K562 (cell line): ENCODE data around the gene SLC27A2.

Source experiments
- ILF3 ChIP-seq: fragments of 450-650 bp; IDR thresholded peaks from 2 replicates; pipeline ENCODE4 v1.6.1; 2018; ENCODE audit warnings: antibody characterized with exemption, mild to moderate bottlenecking, moderate library complexity, borderline replicate concordance
- NFIC ChIP-seq: fragments of 450-650 bp; IDR thresholded peaks from 2 replicates; pipeline ENCODE4 v1.6.1; 2017; ENCODE audit warnings: mild to moderate bottlenecking, inconsistent platforms
- POLR2AphosphoS2 ChIP-seq: IDR thresholded peaks from 2 replicates; pipeline ENCODE4 v1.6.1; 2012; ENCODE audit warnings: low read length, improper control_type of control experiment
- POLR3A ChIP-seq: IDR thresholded peaks from 2 replicates; pipeline ENCODE4 v1.6.1; 2011; ENCODE audit warnings: borderline replicate concordance, mild to moderate bottlenecking, moderate library complexity; ENCODE audit not compliant: insufficient read length, insufficient read depth; ENCODE audit errors: extremely low read depth
- TF ChIP-seq, protein P1 (sequence below), 2 experiments: fragments of 200-800 bp in 1 of 2; sonication (Bioruptor generic) in 1 of 2; sonication (generic) in 1 of 2; formaldehyde crosslinking in 1 of 2; IDR thresholded peaks in 1 of 2; conservative IDR thresholded peaks in 1 of 2; 2 replicates each; pipeline versions ENCODE4 v1.5.0 to v1.6.1; 2016 to 2020; ENCODE audit warnings: missing compliant biosample characterization in 1 of 2, missing genetic modification characterization in 1 of 2, missing genetic modification reagents in 1 of 2
- TF ChIP-seq, protein P2 (sequence below): sonication (generic); formaldehyde crosslinking; IDR thresholded peaks from 2 replicates; pipeline ENCODE4 v1.8.1; 2022; ENCODE audit warnings: missing genetic modification reagents

DNA sequence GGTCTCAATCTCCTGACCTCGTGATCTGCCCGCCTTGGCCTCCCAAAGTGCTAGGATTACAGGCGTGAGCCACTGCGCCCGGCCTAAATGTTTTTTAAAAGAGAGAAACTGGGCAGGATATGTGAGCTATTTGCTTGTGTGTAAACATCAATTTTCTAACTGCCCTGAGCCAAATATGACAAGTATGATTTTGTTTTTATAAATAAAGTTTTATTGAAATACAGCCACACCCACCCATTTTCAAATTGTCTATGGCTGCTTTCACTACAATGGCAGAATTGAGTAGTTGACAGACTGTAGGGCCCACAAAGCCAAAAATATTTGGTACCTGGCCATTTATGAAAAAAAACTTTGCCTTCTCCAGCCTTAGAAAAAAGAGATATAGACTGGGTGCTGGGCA, 99.4 kb downstream of the SLC27A2 start:
- TF ChIP-seq ILF3: no peak
- TF ChIP-seq, protein P1, sequence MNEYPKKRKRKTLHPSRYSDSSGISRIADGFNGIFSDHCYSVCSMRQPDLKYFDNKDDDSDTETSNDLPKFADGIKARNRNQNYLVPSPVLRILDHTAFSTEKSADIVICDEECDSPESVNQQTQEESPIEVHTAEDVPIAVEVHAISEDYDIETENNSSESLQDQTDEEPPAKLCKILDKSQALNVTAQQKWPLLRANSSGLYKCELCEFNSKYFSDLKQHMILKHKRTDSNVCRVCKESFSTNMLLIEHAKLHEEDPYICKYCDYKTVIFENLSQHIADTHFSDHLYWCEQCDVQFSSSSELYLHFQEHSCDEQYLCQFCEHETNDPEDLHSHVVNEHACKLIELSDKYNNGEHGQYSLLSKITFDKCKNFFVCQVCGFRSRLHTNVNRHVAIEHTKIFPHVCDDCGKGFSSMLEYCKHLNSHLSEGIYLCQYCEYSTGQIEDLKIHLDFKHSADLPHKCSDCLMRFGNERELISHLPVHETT (CRISPR knock-in tag; conservative IDR thresholded peaks at IDR 0.05 in 1 of 2, IDR thresholded peaks at IDR 0.05 in 1 of 2): no peak
- TF ChIP-seq POLR3A: no peak
- TF ChIP-seq POLR2AphosphoS2: no peak
- no peak for TF ChIP-seq NFIC
- TF ChIP-seq, protein P2, sequence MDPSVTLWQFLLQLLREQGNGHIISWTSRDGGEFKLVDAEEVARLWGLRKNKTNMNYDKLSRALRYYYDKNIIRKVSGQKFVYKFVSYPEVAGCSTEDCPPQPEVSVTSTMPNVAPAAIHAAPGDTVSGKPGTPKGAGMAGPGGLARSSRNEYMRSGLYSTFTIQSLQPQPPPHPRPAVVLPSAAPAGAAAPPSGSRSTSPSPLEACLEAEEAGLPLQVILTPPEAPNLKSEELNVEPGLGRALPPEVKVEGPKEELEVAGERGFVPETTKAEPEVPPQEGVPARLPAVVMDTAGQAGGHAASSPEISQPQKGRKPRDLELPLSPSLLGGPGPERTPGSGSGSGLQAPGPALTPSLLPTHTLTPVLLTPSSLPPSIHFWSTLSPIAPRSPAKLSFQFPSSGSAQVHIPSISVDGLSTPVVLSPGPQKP (CRISPR knock-in tag): no peak
